ENCODE data around the gene B4GAT1. TPM values are rescaled to one million over a fixed set of nuclear protein-coding genes. Genes with fewer than 3 reads are reported as not detected.
A peak's percentile ranks its signal among the peaks of the same experiment; 100 is the strongest.

B4GAT1 gene
- total RNA-seq, 4 donors from 2014 or later, result 39.7 to 62.0 (median 47.6) TPM

DNA sequence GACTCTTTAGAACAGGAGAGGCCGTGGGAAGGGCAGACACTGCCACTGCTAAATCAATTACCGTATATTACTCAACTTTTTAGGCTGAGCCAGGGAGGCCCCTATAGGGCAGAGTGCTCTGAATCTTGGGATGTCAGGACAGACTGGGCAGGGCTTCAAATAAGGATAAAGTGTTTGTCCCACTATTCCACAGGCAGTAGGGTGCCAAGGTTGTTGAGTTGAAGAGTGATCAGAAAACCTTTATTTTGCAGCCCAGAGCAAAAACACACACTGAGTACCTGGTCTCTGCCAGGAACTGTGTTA, 1.6 kb upstream of the B4GAT1 start:
- H3K9me3 ChIP-seq, result no peaks in the 10 kb centered on the region

DNA sequence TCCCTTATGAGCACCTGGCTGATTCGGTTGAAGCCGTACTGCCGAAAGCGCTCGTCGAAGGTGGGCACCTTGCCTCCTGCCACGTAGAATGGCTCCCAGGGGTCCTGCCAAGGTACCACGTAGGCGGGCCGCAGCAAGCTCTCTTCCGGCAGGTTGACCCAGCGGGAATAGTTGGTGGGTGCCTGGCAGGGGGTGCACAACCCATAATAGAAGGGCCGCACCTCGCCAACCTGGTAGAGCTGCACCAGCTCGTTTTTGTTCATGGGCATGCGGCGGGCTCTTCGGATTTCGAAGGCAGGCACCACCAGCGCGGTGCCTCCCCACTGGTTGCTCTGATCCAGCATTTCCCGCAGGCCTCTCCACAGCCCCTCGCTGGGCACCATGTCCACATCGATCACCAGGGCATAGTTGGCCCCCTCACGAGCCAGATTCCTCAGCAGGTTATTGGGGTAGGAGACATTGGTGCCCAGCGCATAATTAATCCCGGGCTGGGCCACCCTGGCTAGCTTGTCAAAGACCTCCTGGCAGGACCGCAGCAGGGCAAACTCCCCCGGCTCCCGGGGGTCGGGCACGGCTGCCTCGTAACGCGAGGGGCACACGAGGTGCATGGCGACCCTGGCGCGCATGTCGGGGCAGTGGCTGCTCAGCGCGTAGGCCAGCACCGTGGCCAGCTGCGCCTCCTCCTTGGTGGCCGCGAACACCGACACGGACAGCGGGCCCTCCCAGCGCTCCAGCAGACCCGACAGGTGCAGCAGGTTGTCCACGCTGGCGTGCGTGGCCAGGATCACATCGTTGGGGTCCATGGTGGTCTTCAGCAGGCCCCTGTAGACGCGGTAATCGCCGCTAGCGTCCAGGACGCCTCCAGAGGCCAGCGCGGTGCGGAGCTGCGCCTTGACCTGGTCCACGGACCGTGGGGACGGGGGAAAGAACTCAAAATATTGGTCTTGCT, 679 bp downstream of the B4GAT1 start:
- H3K4me3 ChIP-seq, result peak overlapping the region; percentile 66 to 97
- peaks cover 0 to 7% of the 10 kb centered on the region in 2 donors for H3K36me3 ChIP-seq
- ATAC-seq, result no peak
- no peaks in the 10 kb centered on the region for H3K27me3 ChIP-seq
- peak overlapping the region; percentile 51 to 96 (median 90) for H3K27ac ChIP-seq
- no peaks in the 10 kb centered on the region for H3K9me3 ChIP-seq
- H3K4me1 ChIP-seq, result peaks cover 0 to 53% (median 28%) of the 10 kb centered on the region in 3 donors
- no peak for TF ChIP-seq POLR2AphosphoS5 (IDR thresholded peaks at IDR 0.05)
- TF ChIP-seq, protein P1, sequence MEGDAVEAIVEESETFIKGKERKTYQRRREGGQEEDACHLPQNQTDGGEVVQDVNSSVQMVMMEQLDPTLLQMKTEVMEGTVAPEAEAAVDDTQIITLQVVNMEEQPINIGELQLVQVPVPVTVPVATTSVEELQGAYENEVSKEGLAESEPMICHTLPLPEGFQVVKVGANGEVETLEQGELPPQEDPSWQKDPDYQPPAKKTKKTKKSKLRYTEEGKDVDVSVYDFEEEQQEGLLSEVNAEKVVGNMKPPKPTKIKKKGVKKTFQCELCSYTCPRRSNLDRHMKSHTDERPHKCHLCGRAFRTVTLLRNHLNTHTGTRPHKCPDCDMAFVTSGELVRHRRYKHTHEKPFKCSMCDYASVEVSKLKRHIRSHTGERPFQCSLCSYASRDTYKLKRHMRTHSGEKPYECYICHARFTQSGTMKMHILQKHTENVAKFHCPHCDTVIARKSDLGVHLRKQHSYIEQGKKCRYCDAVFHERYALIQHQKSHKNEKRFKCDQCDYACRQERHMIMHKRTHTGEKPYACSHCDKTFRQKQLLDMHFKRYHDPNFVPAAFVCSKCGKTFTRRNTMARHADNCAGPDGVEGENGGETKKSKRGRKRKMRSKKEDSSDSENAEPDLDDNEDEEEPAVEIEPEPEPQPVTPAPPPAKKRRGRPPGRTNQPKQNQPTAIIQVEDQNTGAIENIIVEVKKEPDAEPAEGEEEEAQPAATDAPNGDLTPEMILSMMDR (IDR thresholded peaks at IDR 0.05), result peak in 1 of 4 experiments; percentile 1
- 88% methylated on average over 5 of the region's 68 CpGs; no CpG with 5 or more reads in 1 of the 2 donors for WGBS, 2 donors (ENCODE audit: low coverage in 1 of 2)

More for the DNA sequence above, 1.6 kb upstream of the B4GAT1 start:
- Histone ChIP-seq H3K27ac (no peak overlapping the region), H3K27me3 (no peaks in the 10 kb centered on the region), H3K36me3 (peaks cover 0 to 4% of the 10 kb centered on the region in 2 donors), H3K4me3 (no peak overlapping the region), H3K4me1 (peaks cover 0 to 39% (median 21%) of the 10 kb centered on the region in 3 donors)
- WGBS, 2 donors (ENCODE audit: low coverage in 1 of 2), result 58% methylated on average over 2 of the region's 2 CpGs; no CpG with 5 or more reads in 1 of the 2 donors
- TF ChIP-seq POLR2AphosphoS5 (IDR thresholded peaks at IDR 0.05), result no peak
- TF ChIP-seq POLR2A (IDR thresholded peaks at IDR 0.05), result no peak
- ATAC-seq, result no peak

DNA sequence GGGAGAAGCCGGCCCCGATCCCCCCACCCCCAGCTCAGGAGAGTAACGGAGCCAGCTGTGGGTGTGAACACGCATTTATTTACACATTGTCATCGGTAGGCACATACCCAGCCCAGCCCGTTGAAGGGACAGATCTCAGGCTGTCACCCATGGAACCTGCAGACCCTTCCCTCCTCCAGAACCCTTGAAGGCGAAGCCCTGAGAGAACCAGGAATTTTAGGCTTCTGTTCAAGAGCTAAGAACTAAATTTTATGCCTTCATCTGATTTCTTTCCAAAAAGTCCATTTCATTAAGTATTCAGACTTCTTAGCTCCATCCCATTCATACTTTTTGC, 2.1 kb downstream of the B4GAT1 start:
- Histone ChIP-seq H3K4me3 (peak overlapping the region; percentile 84 to 97), H3K27me3 (no peaks in the 10 kb centered on the region), H3K27ac (peak overlapping the region; percentile 10 to 96 (median 90)), H3K9me3 (no peaks in the 10 kb centered on the region), H3K4me1 (peaks cover 0 to 53% (median 28%) of the 10 kb centered on the region in 3 donors), H3K36me3 (peaks cover 0 to 22% of the 10 kb centered on the region in 2 donors)
- WGBS, 2 donors (ENCODE audit: low coverage in 1 of 2), result 0 to 4% methylated on average over 1 to 2 of the region's 7 CpGs
- no peak for TF ChIP-seq EP300 (IDR thresholded peaks at IDR 0.05)
- no peak for TF ChIP-seq POLR2A (IDR thresholded peaks at IDR 0.05)
- TF ChIP-seq POLR2AphosphoS5 (IDR thresholded peaks at IDR 0.05), result no peak
- TF ChIP-seq, protein P1 (IDR thresholded peaks at IDR 0.05), result no peak
- peak; percentile 1 for ATAC-seq

DNA sequence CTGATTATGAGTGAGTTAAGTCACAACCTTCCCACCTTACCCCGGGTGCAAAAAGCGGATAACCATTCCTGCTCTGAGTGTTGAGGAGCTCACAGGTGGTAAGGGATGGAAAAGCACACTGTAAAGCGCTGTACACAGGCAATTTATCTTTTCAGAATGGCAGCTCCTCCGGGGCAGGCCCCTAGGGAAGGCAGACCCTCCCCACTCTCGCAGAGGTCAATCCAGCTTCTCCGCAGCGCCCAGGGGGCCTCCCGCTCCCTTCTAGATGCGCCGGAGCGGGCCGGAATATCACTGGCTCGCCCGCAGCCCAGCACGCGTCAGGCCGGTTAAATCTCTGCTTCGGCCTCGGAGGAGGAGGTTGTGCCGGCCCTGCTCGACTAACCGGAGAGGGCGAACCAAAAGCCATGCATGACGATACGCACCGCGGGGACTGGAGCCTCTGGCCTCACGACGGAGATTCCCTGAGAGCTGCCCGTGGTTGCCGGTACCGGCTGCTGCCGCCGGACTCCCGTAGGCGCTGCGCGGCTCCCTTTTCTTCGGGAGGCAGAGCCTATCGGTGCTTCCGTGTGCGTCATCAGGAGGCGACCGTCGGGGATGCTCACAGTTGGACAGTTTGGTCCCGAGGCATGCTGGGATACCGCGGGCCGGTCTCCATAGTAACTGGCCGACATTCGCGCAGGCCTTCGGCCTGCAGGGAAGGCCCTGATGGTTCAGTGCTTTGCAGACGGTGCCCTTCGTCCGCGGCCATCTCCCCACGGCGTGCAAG, 2.7 kb downstream of the B4GAT1 start, which contains the start of gene BRMS1:
Gene BRMS1, minus strand, starts transcription at position 555 of the 766 bp plus-strand sequence. CDS start 2,870 bp downstream, outside the sequence.
- H3K27ac ChIP-seq, result peak within 1 kb of the TSS; percentile 66 to 96 (median 90)
- H3K4me1 ChIP-seq, result peaks cover 0 to 53% (median 28%) of the 10 kb centered on the region in 3 donors
- no peaks in the 10 kb centered on the region for H3K27me3 ChIP-seq
- no peaks in the 10 kb centered on the region for H3K9me3 ChIP-seq
- WGBS, 2 donors (ENCODE audit: low coverage in 1 of 2), result 0% methylated on average over 1 of the region's 59 CpGs
- TF ChIP-seq, protein P1 (IDR thresholded peaks at IDR 0.05), result peak in 3 of 4 experiments; percentile 46 to 59 (median 50)
- TF ChIP-seq POLR2A (IDR thresholded peaks at IDR 0.05), result peak; percentile 79 to 84
- no peak for TF ChIP-seq EP300 (IDR thresholded peaks at IDR 0.05)
- TF ChIP-seq POLR2AphosphoS5 (IDR thresholded peaks at IDR 0.05), result peak; percentile 92
- H3K36me3 ChIP-seq, result peaks cover 0 to 27% of the 10 kb centered on the region in 2 donors
- peak within 1 kb of the TSS; percentile 84 to 97 for H3K4me3 ChIP-seq
- peak; percentile 90 for ATAC-seq

DNA sequence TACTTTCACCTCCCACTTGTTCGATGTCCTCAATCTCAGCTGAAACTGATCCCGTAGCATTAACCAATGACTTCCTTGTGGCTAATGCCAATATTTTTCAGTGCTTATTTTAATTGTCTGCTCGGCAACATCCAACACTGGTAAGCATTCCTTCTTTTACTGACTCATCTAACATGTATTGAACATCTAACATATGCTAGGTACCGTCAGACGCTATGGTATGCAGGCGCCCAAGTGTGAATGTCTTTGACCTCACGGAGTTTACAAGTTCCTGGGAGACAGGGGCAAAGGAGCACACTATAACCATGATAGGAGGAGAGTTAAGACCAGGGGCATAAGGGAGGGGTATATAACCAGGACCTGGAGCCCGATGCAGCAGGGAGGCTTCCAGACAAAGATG, 4.3 kb downstream of the B4GAT1 start:
- H3K27ac ChIP-seq, result no peak overlapping the region
- peaks cover 0 to 43% of the 10 kb centered on the region in 2 donors for H3K36me3 ChIP-seq
- WGBS, 2 donors (ENCODE audit: low coverage in 1 of 2), result 83 to 100% methylated on average over 1 to 7 of the region's 8 CpGs
- H3K4me3 ChIP-seq, result no peak overlapping the region
- peaks cover 0 to 45% (median 28%) of the 10 kb centered on the region in 3 donors for H3K4me1 ChIP-seq
- no peaks in the 10 kb centered on the region for H3K27me3 ChIP-seq
- no peak for ATAC-seq
- TF ChIP-seq POLR2A (IDR thresholded peaks at IDR 0.05) (no peak), POLR2AphosphoS5 (IDR thresholded peaks at IDR 0.05) (no peak), EP300 (IDR thresholded peaks at IDR 0.05) (no peak)
- TF ChIP-seq, protein P1 (IDR thresholded peaks at IDR 0.05), result no peak
- no peaks in the 10 kb centered on the region for H3K9me3 ChIP-seq

Measured in gastroesophageal sphincter (tissue), 4 donors.